K562 (cell line): ENCODE data around the gene CCDC136. TPM values are rescaled to one million over a fixed set of nuclear protein-coding genes. Genes with fewer than 3 reads are reported as not detected.

ENCODE experiments used
- ARID1B ChIP-seq: fragments of 450-650 bp; IDR thresholded peaks from 2 replicates; pipeline ENCODE4 v1.6.1; 2016; ENCODE audit warnings: antibody characterized with exemption, mild to moderate bottlenecking, inconsistent platforms
- BCOR ChIP-seq: fragments of 450-650 bp; IDR thresholded peaks from 2 replicates; pipeline ENCODE4 v1.6.1; 2016
- DPF2 ChIP-seq: fragments of 450-650 bp; IDR thresholded peaks from 2 replicates; pipeline ENCODE4 v1.6.1; 2016
- ETV1 ChIP-seq: fragments of 450-650 bp; conservative IDR thresholded peaks from 2 replicates; pipeline ENCODE4 v1.6.1; 2016; ENCODE audit warnings: missing genetic modification characterization, control low read depth, low read depth, missing compliant biosample characterization
- GABPA ChIP-seq: fragments of 200-800 bp; sonication (Bioruptor generic); conservative IDR thresholded peaks from 2 replicates; pipeline ENCODE4 v1.6.1; 2016; ENCODE audit warnings: low read depth, missing genetic modification characterization, missing compliant biosample characterization
- NRF1 ChIP-seq, 2 experiments: fragments of 450-650 bp; IDR thresholded peaks in 1 of 2; conservative IDR thresholded peaks in 1 of 2; 2 replicates each; pipeline ENCODE4 v1.6.1; 2014; ENCODE audit warnings: mild to moderate bottlenecking in 2 of 2
- PBX2 ChIP-seq, 2 experiments: IDR thresholded peaks in 1 of 2; conservative IDR thresholded peaks in 1 of 2; 2 replicates each; pipeline ENCODE4 v1.6.1; 2016; ENCODE audit warnings: low read depth in 2 of 2, mild to moderate bottlenecking in 1 of 2, missing compliant biosample characterization in 1 of 2, missing genetic modification characterization in 1 of 2, moderate library complexity in 1 of 2
- PCBP1 ChIP-seq: fragments of 200-400 bp; formaldehyde crosslinking; IDR thresholded peaks from 2 replicates; pipeline ENCODE4 v1.6.1; 2018; ENCODE audit warnings: mild to moderate bottlenecking, low read depth, low read length; ENCODE audit not compliant: poor library complexity, severe bottlenecking
- SMARCC2 ChIP-seq: fragments of 450-650 bp; IDR thresholded peaks from 2 replicates; pipeline ENCODE4 v1.6.1; 2017; ENCODE audit warnings: antibody characterized with exemption, moderate library complexity, mild to moderate bottlenecking, low read depth
- SP1 ChIP-seq: sonication (generic); formaldehyde crosslinking; IDR thresholded peaks from 2 replicates; pipeline ENCODE4 v1.8.1; 2022; ENCODE audit warnings: mild to moderate bottlenecking, missing genetic modification reagents
- SPI1 ChIP-seq: IDR thresholded peaks from 2 replicates; pipeline ENCODE4 v1.6.1; 2011; ENCODE audit warnings: low read depth, low read length, control low read depth, borderline replicate concordance
- ZBTB1 ChIP-seq: sonication (generic); formaldehyde crosslinking; IDR thresholded peaks from 2 replicates; pipeline ENCODE4 v1.8.1; 2023; ENCODE audit warnings: missing genetic modification reagents, low read depth, mild to moderate bottlenecking, borderline replicate concordance
- ZC3H4 ChIP-seq: sonication (generic); formaldehyde crosslinking; IDR thresholded peaks from 2 replicates; pipeline ENCODE4 v1.9.0; 2021; ENCODE audit warnings: missing genetic modification reagents, borderline replicate concordance
- ZKSCAN1 ChIP-seq: fragments of 150-350 bp; IDR thresholded peaks from 2 replicates; pipeline ENCODE4 v1.6.1; 2016; ENCODE audit warnings: low read depth, low read length
- ZNF316 ChIP-seq: fragments of 450-650 bp; IDR thresholded peaks from 2 replicates; pipeline ENCODE4 v1.6.1; 2016
- polyA plus RNA-seq, 8 experiments: library from polyadenylated mRNA; depleted of rRNA in 4 of 8; stranded (reverse) in 5 of 8; unstranded in 3 of 8; fragments of >200 nt; fragmentation: Nextera tagmentation in 2 of 8; fragmentation: Illumina TruSeq in 1 of 8; extraction: Ambion mirVana in 2 of 8; extraction: Trizol in 1 of 8; gene quantifications; 2 replicates each; pipeline versions ENCODE4 v1.2.1 to v1.2.3, GENCODE V29; 2011 to 2014; ENCODE audit warnings: inconsistent platforms in 1 of 8, missing spikeins in 1 of 8
- total RNA-seq, 7 experiments: library from RNA; depleted of rRNA in 6 of 7; stranded (reverse); fragments of >200 nt in 6 of 7; fragmentation: Illumina TruSeq in 2 of 7; extraction: Trizol in 2 of 7; gene quantifications; 2 replicates each; pipeline versions ENCODE4 v1.2.1 to v1.2.3, GENCODE V29; 2011 to 2021; ENCODE audit warnings: low replicate concordance in 1 of 7
- TF ChIP-seq, protein P1 (sequence below): fragments of 250-450 bp; sonication (Bioruptor Pico); IDR thresholded peaks from 2 replicates; pipeline ENCODE4 v1.5.0; 2021
- TF ChIP-seq, protein P2 (sequence below): fragments of 250-450 bp; sonication (Bioruptor Pico); IDR thresholded peaks from 2 replicates; pipeline ENCODE4 v1.8.0; 2022; ENCODE audit warnings: moderate library complexity, mild to moderate bottlenecking, inconsistent platforms
- TF ChIP-seq, protein P3 (sequence below), 2 experiments: fragments of 450-650 bp in 1 of 2; sonication (generic) in 1 of 2; formaldehyde crosslinking in 1 of 2; IDR thresholded peaks in 1 of 2; conservative IDR thresholded peaks in 1 of 2; 2 replicates each; pipeline versions ENCODE4 v1.6.1 to v1.8.1; 2016 to 2023; ENCODE audit warnings: mild to moderate bottlenecking in 2 of 2, moderate library complexity in 2 of 2, inconsistent platforms in 1 of 2, missing genetic modification reagents in 1 of 2

CCDC136 gene
- total and polyA plus RNA-seq, 9 of the 15 experiments (the other 6 are each of a cell fraction or from before 2014, with no cell fraction given) = 2.4 to 40.8 (median 26.5) TPM

DNA sequence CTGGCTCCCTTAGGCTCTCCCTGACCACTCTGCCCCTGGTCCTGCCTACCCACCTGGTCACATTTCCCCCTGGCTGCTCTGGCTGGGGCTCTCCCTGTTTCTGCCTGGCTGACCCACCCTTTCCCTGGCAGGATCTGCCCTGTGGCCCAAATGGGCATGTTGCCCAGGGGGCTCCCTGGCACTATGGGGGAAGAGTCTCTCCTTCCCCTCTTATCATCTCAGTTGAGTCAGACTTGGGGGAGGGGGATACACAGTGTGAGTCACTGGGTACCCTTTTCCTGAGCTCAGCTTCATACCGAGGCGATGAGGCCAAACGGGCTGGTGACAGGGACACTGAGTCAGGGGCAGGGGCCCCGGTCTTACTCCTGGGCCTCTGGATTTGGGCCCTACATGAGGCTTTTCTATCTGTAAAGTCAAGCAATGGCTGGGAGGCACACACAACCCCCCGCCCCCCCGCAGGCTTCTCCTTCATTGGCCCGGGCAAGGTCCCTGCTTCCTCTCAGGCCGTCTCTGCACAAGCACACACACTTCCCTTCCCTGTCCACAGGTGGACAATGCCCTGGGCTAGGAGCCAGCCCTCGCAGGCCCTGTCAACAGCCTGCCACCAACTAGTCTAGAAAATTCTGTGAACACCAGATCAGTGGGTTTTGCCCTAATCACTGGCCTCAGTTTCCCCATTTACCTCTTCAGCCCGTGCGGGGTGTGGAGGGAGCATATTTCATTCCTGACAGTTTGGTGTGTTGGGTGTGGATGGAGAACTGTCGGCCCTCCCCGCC is 37.8 kb downstream of the CCDC136 start (continued):
- TF ChIP-seq BCOR = peak; percentile 95
- no peak for TF ChIP-seq ZKSCAN1
- no peak for TF ChIP-seq ZNF316
- 0 out of 2 replicates have a peak, but pooled peaks have one; percentile 36 for TF ChIP-seq ETV1
- TF ChIP-seq SMARCC2 = no peak
- peak in 1 of 2 experiments; percentile 35; a peak in 1 of 4 replicates for TF ChIP-seq NRF1 (conservative IDR thresholded peaks at IDR 0.05 in 1 of 2, IDR thresholded peaks at IDR 0.05 in 1 of 2)
- TF ChIP-seq, protein P1, sequence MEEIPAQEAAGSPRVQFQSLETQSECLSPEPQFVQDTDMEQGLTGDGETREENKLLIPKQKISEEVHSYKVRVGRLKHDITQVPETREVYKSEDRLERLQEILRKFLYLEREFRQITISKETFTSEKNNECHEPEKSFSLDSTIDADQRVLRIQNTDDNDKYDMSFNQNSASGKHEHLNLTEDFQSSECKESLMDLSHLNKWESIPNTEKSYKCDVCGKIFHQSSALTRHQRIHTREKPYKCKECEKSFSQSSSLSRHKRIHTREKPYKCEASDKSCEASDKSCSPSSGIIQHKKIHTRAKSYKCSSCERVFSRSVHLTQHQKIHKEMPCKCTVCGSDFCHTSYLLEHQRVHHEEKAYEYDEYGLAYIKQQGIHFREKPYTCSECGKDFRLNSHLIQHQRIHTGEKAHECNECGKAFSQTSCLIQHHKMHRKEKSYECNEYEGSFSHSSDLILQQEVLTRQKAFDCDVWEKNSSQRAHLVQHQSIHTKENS = no peak
- TF ChIP-seq, protein P2, sequence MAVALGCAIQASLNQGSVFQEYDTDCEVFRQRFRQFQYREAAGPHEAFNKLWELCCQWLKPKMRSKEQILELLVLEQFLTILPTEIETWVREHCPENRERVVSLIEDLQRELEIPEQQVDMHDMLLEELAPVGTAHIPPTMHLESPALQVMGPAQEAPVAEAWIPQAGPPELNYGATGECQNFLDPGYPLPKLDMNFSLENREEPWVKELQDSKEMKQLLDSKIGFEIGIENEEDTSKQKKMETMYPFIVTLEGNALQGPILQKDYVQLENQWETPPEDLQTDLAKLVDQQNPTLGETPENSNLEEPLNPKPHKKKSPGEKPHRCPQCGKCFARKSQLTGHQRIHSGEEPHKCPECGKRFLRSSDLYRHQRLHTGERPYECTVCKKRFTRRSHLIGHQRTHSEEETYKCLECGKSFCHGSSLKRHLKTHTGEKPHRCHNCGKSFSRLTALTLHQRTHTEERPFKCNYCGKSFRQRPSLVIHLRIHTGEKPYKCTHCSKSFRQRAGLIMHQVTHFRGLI = no peak
- TF ChIP-seq ARID1B = peak; percentile 65
- TF ChIP-seq, protein P3, sequence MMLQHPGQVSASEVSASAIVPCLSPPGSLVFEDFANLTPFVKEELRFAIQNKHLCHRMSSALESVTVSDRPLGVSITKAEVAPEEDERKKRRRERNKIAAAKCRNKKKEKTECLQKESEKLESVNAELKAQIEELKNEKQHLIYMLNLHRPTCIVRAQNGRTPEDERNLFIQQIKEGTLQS (IDR thresholded peaks at IDR 0.05) = peak; percentile 87
- TF ChIP-seq, protein P3 (CRISPR knock-in tag; conservative IDR thresholded peaks at IDR 0.05) = no peak
- no peak for TF ChIP-seq ZC3H4 (CRISPR knock-in tag)
- TF ChIP-seq GABPA (tag) = no peak
- TF ChIP-seq SP1 (CRISPR knock-in tag) = no peak
- TF ChIP-seq DPF2 = peak; percentile 63; the same call in 1 of the 2 replicates
- TF ChIP-seq PBX2 (CRISPR knock-in tag; IDR thresholded peaks at IDR 0.05; ENCODE audit: low read depth) = no peak
- TF ChIP-seq PBX2 (tag; conservative IDR thresholded peaks at IDR 0.05; ENCODE audit: low read depth) = peak; percentile 63; the same call in 1 of the 2 replicates
- TF ChIP-seq PCBP1 = peak; percentile 1
- TF ChIP-seq ZBTB1 (CRISPR knock-in tag) = no peak
- peak; percentile 82 for TF ChIP-seq SPI1
